ENCODE results near the gene ADGRA1.

GRCh38 chr10:133158756-133159610, 71.3 kb downstream of the ADGRA1 start:
- TF ChIP-seq POLR2AphosphoS5 (IDR thresholded peaks at IDR 0.05) (no peak), CTCF (IDR thresholded peaks at IDR 0.05) (no peak), EP300 (IDR thresholded peaks at IDR 0.05) (no peak), POLR2A (IDR thresholded peaks at IDR 0.05) (no peak)
